SW 1271 (cell line): ENCODE results near the gene CMTM2.
A peak's percentile ranks its signal among the peaks of the same experiment; 100 is the strongest.

Experiments used
- DNase-seq, 2 experiments: peaks; one replicate each; lab custom pipeline; 2025; lab: John Stamatoyannopoulos, UW

CMTM2 gene, protein sequence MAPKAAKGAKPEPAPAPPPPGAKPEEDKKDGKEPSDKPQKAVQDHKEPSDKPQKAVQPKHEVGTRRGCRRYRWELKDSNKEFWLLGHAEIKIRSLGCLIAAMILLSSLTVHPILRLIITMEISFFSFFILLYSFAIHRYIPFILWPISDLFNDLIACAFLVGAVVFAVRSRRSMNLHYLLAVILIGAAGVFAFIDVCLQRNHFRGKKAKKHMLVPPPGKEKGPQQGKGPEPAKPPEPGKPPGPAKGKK

DNA sequence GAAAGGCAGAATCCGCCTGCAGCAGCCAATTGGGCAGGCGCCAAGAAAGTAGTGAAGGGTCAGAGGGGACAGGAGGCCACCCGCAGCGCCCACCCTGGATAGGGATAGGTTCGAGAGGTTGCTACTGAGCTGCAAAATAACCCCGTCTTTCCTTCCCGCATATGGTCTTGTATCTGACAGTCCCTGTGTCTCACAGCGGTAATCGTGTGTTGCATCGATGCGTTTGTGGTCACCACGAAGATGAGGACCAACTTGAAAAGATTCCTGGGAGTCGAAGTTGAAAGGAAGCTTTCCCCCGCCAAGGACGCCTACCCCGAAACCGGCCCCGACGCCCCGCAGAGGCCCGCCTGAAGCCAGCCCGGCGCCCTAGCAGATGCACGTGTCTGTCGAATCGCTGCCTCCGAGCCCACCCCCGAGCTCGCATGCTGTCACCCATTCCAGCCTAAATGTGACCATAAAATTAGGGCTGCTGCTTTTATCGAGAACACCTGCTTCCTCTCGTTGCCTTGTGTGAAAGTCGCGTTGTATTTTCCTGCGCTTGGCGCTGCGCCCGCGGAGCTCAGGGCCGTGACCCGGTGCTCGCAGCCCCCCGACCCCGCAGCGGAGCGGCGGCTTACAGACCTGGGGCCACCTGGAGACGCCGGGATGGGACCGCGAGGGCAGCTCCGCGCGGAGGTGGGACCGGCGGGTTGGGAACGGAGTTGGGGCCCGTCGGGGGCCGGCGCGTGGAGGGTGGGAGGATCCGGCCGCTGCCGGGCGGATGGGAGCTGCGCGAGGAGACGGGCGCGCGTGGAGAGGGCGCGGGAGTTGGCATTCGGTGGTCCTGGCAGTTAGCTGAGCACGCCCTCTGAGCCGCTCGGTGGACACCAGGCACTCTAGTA, at the start of gene CMTM2:
Gene CMTM2, plus strand, starts transcription at position 813 of the 881 bp plus-strand sequence. CDS start 145 bp downstream, outside the sequence.
- DNase-seq: no peak

GRCh38 chr16:66529475-66529874, 49.8 kb upstream of the CMTM2 start:
- DNase-seq: no peak

DNA sequence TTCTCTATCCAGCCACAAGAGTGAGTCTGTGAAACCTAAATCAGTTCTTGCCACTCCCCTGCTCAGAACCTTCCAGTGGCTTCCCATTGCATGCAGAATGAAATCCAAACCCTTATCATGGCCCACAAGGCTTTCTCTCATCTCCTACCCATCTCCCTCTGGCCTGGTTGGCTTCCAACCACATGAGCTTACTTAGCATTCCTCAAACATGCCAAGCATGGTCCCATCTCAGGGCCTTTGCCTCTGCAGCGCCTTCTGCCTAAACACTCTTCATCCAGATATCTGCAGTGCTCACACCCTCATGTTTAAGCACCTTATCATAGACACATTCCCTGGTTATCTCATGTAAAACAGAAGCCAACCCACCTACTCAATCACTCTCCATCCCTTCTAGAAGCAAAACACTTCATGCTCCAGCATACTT, 44.9 kb upstream of the CMTM2 start:
- DNase-seq: no peak

GRCh38 chr16:66536525-66536924, 42.7 kb upstream of the CMTM2 start:
- DNase-seq: no peak

GRCh38 chr16:66537236-66537635, 42.0 kb upstream of the CMTM2 start:
- no peak for DNase-seq

GRCh38 chr16:66538910-66539309, 40.4 kb upstream of the CMTM2 start:
- DNase-seq: no peak

- DNase-seq: no peak
Observed at GRCh38 chr16:66539623-66540469, 39.4 kb upstream of the CMTM2 start.

DNA sequence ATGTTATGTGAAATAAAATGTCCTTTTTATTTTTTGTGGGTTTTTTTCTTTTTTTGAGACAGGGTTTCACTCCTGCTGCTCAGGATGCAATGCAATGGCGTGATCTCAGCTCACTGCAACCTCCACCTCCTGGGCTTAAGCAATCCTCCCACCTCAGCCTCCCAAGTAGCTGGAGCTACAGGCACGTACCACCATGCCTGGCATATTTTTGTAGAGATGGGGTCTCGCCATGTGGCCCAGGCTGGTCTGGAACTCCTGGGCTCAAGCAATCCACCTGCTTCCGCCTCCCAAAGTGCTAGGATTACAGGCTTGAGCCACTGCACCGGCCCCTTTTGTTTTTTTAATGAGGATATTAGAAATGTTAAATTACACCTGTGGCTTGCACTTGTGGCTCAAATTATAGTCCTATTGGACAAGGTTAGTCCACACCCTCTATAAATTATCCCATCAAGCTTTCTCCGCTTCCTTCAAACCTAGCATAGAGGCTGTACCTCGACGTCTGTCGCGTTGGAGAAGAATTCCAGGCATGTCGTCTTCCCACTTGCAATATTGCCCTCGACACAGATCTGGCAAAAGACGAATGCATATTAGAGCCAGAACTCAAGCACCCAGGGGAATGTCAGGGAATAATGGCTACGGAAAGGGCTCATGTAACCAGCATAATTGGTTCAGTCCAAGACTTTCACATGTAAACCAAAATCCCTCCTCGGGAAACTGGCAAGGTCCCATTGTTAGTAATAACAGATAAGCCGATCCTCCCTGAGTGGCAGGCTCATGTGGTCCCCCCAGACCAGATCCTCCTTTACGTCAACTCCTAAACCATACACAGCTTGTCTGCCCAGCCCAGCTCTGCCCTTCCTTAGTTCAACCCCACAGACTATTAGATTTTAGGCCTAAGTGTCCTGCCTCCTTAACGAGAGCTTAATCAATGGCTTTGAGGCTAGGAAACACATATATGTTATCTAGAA, 37.6 kb upstream of the CMTM2 start:
- DNase-seq: no peak

- no peak for DNase-seq
Observed at GRCh38 chr16:66542396-66542795, 36.9 kb upstream of the CMTM2 start.

DNA sequence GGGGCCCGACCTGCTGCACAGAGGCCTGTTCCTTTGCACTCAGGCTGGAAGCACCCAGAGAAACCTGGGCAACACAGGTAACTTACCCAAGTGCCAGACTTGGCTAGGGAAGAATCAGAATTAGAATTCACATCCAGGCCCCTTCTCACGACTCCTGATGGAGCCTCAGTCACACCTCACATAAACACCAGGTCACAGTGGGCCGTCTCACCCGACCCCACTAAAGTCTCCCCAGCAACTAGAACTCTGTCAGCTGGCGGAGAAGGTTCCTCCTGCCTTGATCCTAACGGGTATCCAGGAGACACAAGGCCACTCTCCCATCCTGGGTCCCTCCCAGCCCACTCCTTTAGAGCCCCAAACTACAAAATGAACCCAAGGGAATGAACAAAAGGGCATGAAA, 35.7 kb upstream of the CMTM2 start:
- DNase-seq: no peak

DNA sequence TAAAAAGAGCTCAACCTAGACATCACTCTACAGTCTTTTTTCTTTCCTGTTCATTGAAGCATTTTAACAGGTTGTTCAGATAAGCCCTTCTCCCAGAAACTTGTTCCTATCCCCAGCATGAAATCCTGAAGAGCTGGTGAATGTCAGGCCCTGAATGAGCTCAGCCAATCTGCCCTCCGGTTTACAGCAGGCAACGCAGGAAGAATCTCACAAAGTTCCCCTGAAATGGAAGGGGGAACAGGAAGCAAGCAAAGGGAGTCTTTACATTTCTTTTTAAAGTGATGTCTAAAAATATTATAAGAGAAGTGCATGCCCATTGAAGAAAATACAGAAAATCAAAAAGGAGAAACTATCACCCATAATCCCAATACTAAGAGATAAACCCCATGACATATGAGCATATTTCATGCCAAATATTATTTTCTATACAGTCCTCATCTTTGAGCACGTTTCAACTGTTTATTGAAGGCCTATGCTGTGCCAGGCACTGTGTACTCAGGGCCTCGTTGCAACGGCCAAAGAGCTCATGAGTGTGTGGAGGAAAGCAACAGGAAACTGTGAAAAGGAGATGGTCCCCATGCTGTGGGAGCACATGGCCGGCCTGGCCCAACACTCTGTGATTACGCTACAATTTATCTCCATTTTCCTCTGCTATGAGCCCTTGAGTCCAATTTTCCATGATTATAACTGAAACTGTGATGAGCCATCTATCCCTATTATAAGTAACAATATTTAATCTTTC, 35.1 kb upstream of the CMTM2 start:
- DNase-seq: no peak

- no peak for DNase-seq
Observed at GRCh38 chr16:66547101-66547989, 31.9 kb upstream of the CMTM2 start.

GRCh38 chr16:66548068-66548467, 31.2 kb upstream of the CMTM2 start:
- DNase-seq: no peak

GRCh38 chr16:66548868-66549267, 30.4 kb upstream of the CMTM2 start:
- no peak for DNase-seq

GRCh38 chr16:66549284-66550131, 29.8 kb upstream of the CMTM2 start, which contains the start of gene TK2:
TK2 (minus strand) TSS chr16:66550122; CDS start chr16:66550061, 61 bp downstream.
- DNase-seq: peak in 1 of 2 experiments; percentile 61

DNA sequence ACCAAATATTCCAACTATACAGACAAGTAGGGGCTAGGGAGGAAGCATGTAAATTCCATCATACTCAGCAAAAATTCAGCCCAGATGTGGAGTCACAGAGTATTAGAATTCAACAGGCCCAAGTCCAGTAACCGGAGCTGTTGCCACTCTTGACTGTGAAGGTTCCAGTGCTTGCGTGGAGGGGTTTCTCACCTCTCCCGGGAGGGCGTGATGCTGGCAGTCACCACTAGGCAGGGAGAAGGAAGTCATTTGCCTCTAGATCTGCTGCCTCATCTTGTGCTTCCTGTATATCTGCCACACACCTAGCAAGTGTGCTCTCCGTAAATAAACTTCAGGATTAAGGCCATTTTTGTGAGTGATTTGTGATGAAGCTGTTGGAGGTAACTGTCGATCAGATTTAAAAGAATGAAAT, 27.9 kb upstream of the CMTM2 start:
- peak; percentile 18 to 64 for DNase-seq

GRCh38 chr16:66551788-66552285, 27.4 kb upstream of the CMTM2 start:
- DNase-seq: no peak
